NOMO-1 treated with dmso at 0.1 percent for 144 hours (cell line): ENCODE measurements around the gene SPATS2.
A peak's percentile ranks its signal among the peaks of the same experiment; 100 is the strongest.

Source experiments
- DNase-seq: peaks from one replicate; lab custom pipeline; 2025; ENCODE audit not compliant: unreplicated experiment; lab: John Stamatoyannopoulos, UW

The SPATS2 gene

GRCh38 chr12:49538510-49539403 is 171.5 kb downstream of the SPATS2 start, which contains the start of gene KCNH3:
TSS of gene KCNH3 (plus strand) at chr12:49539030. CDS start at chr12:49539417, 387 bp downstream.
- DNase-seq, result peak; percentile 53

GRCh38 chr12:49539406-49540228 is 172.4 kb downstream of the SPATS2 start:
- DNase-seq, result no peak

GRCh38 chr12:49540229-49541139 is 173.2 kb downstream of the SPATS2 start:
- no peak for DNase-seq

- DNase-seq, result no peak
Observed at GRCh38 chr12:49541140-49541861, 174.0 kb downstream of the SPATS2 start.

GRCh38 chr12:49541911-49542505 is 174.7 kb downstream of the SPATS2 start:
- DNase-seq, result no peak

GRCh38 chr12:49542592-49543160 is 175.4 kb downstream of the SPATS2 start:
- no peak for DNase-seq

- DNase-seq, result no peak
Observed at GRCh38 chr12:49543221-49543913, 176.1 kb downstream of the SPATS2 start.

GRCh38 chr12:49543914-49544815 is 176.9 kb downstream of the SPATS2 start:
- DNase-seq, result no peak

GRCh38 chr12:49545815-49546214 is 178.6 kb downstream of the SPATS2 start:
- DNase-seq, result no peak

- DNase-seq, result no peak
Observed at GRCh38 chr12:49546481-49546880, 179.2 kb downstream of the SPATS2 start.

GRCh38 chr12:49547090-49547690 is 179.9 kb downstream of the SPATS2 start:
- no peak for DNase-seq

GRCh38 chr12:49548481-49548821 is 181.2 kb downstream of the SPATS2 start:
- no peak for DNase-seq

- no peak for DNase-seq
Observed at GRCh38 chr12:49548822-49549648, 181.8 kb downstream of the SPATS2 start.

GRCh38 chr12:49549735-49550692 is 182.8 kb downstream of the SPATS2 start:
- no peak for DNase-seq

- no peak for DNase-seq
Observed at GRCh38 chr12:49550693-49551252, 183.5 kb downstream of the SPATS2 start.
